Astrocyte of the cerebellum (primary cell): Measurements from ENCODE around the gene EXD3.
"Not testable (repeated sequence)": the region's sequence is repeated elsewhere in the genome, so short reads cannot be mapped to it uniquely, and the experiment has no call there.

Source experiments
- DNase-seq: peaks from one replicate; pipeline ENCODE4 v3.0.0-alpha.2; 2011; ENCODE audit warnings: low read depth
- H3K4me3 ChIP-seq: 2 replicates; pipeline ENCODE4 v1.5.1; 2011; ENCODE audit warnings: mild to moderate bottlenecking, low read depth, low read length, moderate library complexity
- in situ Hi-C: cut with HindIII; loops from 2 replicates; pipeline ENCODE4 v1.10.0; 2017; ENCODE audit warnings: low sequenced_read_pairs
- TF ChIP-seq, protein P1 (sequence below): IDR thresholded peaks from 2 replicates; pipeline ENCODE4 v1.5.1; 2012; ENCODE audit warnings: low read length, low read depth, moderate library complexity, mild to moderate bottlenecking; ENCODE audit errors: missing control alignments

EXD3 gene

DNA sequence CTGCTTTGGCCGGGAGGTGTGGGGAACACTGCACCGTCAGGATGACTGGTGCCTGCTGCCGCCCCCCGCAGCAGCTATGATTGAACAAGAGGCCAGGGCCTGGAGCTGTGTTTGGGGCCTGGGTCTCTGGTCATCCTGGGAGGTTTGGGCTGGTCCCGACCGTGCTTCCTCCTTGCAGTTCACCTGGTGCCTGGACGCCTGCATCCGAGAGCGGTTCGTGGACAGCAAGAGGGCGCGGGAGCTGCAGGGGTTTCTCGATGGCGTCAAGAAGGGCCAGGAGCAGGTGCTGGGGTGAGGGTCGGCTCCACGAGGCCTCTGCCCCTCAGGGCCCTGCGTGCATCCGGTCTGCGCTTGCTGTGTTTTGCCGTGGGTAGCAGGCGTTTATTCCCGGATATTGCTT, 158.9 kb downstream of the EXD3 start:
- DNase-seq, result no peak
- TF ChIP-seq, protein P1, sequence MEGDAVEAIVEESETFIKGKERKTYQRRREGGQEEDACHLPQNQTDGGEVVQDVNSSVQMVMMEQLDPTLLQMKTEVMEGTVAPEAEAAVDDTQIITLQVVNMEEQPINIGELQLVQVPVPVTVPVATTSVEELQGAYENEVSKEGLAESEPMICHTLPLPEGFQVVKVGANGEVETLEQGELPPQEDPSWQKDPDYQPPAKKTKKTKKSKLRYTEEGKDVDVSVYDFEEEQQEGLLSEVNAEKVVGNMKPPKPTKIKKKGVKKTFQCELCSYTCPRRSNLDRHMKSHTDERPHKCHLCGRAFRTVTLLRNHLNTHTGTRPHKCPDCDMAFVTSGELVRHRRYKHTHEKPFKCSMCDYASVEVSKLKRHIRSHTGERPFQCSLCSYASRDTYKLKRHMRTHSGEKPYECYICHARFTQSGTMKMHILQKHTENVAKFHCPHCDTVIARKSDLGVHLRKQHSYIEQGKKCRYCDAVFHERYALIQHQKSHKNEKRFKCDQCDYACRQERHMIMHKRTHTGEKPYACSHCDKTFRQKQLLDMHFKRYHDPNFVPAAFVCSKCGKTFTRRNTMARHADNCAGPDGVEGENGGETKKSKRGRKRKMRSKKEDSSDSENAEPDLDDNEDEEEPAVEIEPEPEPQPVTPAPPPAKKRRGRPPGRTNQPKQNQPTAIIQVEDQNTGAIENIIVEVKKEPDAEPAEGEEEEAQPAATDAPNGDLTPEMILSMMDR, result no peak
- in situ Hi-C loops, result no loop called here
- H3K4me3 ChIP-seq, result no peak overlapping the region

DNA sequence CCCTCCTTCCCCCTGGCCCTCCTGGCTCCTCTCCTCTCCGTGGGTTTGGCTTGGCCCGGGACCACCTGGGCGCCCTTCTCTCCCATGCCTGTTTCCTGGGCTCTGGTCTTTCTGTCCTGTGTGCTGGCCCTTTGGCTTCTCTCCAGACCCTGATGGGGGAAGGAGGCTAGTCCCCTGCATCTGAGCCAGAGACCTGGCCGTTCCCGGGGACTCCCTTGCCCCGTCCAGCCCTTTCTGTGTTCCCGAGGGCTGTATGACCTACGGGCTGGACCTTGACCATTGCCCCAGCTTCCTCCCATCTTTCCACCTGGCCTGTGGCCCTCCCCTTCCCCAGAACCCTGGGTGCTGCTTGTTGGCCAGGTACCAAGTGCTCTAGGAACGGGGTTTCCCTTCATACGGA, 159.5 kb downstream of the EXD3 start:
- TF ChIP-seq, protein P1, result no peak
- in situ Hi-C loops, result no loop called here
- no peak overlapping the region for H3K4me3 ChIP-seq
- no peak for DNase-seq

DNA sequence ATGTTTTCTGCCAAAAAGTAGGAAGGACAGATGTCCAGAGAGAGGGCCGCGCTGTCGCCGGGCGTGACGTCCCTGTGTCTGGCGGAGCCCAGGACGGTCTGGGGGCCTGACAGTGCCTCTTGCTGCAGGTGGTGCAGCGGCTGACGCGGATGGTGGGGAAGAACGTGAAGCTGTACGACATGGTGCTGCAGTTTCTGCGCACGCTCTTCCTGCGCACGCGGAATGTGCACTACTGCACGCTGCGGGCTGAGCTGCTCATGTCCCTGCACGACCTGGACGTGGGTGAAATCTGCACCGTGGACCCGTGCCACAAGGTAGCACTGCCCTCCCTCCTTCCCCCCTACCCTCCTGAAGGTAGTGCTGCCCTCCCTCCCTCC, 160.1 kb downstream of the EXD3 start:
- TF ChIP-seq, protein P1, result no peak
- DNase-seq, result no peak
- no peak overlapping the region for H3K4me3 ChIP-seq
- in situ Hi-C loops, result no loop called here

DNA sequence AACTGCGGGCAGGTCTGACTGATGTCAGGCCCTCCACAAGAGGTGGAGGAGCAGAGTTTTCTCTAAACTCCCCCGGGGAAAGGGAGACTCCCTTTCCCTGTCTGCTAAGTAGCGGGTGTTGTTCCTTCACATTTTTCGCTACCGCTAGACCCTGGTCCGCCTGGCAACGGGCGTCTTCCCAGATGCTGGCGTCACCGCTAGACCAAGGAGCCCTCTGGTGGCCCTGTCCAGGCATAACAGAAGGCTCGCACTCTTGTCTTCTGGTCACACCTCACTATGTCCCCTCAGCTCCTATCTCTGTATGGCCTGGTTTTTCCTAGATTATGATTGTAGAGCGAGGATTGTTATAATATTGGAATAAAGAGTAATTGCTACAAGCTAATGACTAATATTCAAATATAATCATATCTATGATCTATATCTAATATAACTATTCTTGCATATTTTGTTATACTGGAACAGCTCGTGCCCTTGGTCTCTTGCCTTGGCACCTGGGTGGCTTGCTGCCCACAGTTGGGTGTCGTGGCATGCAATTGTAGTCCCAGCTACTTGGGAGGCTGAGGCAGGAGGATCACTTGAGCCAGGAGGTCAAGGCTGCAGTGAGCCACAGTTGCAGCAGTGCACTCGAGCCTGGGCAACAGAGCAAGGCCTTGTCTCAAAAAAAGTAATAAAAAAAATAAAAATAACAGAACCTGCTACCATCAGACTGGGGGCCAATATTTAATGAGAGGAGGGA, 160.6 kb downstream of the EXD3 start:
- H3K4me3 ChIP-seq, in situ Hi-C loops, DNase-seq: not testable (repeated sequence)
- TF ChIP-seq, protein P1, result peak; percentile 51
